ENCODE data around the gene ZNF83. TPM values are rescaled to one million over a fixed set of nuclear protein-coding genes. Genes with fewer than 3 reads are reported as not detected.
"Not testable (repeated sequence)": the region's sequence is repeated elsewhere in the genome, so short reads cannot be mapped to it uniquely, and the experiment has no call there.

The ZNF83 gene
- total and polyA plus RNA-seq, 5 donors from 2014 or later, result 8.3 to 63.7 (median 13.5) TPM

DNA sequence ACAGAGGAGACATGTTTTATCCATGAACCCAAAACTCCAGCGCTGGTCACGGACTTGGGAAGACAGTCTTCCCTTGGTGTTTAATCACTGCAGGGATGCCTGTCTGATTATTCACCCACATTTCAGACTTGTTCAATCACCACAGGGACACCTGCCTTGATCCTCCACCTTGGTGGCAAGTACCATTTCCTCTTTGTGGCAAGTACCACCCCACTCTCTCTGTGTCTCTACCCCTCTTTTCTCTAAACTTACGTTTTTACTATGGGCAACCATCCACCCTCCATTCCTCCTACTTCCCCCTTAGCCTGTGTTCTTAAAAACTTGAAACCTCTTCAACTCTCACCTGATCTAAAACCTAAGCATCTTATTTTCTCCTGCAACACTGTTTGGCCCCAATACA, 16.8 kb downstream of the ZNF83 start:
- H3K4me3 ChIP-seq (ENCODE audit: low read depth, low read length), result no peak overlapping the region
- no peak for DNase-seq
- H3K27ac ChIP-seq (ENCODE audit: insufficient read depth, low read length, poor library complexity, severe bottlenecking), result no peak overlapping the region

DNA sequence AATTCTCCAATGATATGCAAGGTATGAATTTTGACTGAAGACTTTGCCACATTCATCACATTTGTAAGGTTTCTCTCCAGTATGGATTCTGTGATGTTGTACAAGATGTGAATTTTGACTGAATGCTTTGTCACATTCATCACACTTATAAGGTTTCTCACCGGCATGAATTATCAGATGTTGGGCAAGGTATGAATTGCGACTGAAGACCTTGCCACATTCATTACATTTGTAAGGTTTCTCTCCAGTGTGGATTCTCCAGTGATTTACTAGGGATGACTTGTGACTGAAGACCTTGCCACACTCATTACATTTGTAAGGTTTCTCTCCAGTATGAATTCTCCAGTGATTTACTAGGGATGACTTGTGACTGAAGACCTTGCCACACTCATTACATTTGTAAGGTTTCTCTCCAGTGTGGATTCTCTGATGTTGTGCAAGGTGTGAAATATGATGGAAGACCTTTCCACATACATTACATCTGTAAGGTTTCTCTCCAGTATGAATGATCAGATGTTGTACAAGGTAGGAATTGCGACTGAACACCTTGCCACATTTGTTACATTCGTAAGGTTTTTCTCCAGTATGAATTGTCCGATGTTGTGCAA, 24.8 kb downstream of the ZNF83 start:
- ATAC-seq (ENCODE audit: low read depth in 2 of 2), result no peak
- Mint-ChIP-seq H3K4me1 (peaks cover 0 to 5% (median 2%) of the 10 kb centered on the region in 4 donors), H3K36me3 (peaks cover 66% of the 10 kb centered on the region), H3K4me3 (no peak overlapping the region), H3K27me3 (no peaks in the 10 kb centered on the region), H3K9me3 (peaks cover 0 to 85% (median 38%) of the 10 kb centered on the region in 7 donors), H3K27ac (no peak overlapping the region)
- Histone ChIP-seq H3K4me1 (ENCODE audit: control insufficient read depth, insufficient read depth, low read length, poor library complexity, severe bottlenecking) (no peaks in the 10 kb centered on the region), H3K27ac (ENCODE audit: insufficient read depth, low read length, poor library complexity, severe bottlenecking) (no peak overlapping the region), H3K36me3 (ENCODE audit: control insufficient read depth, insufficient read depth, low read length) (peaks cover 59% of the 10 kb centered on the region), H3K9me3 (ENCODE audit: control insufficient read depth in 2 of 2, low read length in 2 of 2) (peaks cover 69 to 93% of the 10 kb centered on the region in 2 experiments), H3K4me3 (ENCODE audit: low read depth, low read length) (no peak overlapping the region), H3K27me3 (ENCODE audit: control insufficient read depth, insufficient read depth, low read length) (no peaks in the 10 kb centered on the region)
- no peak for DNase-seq

More for the DNA sequence above, 16.8 kb downstream of the ZNF83 start:
- H3K27ac Mint-ChIP-seq, result peak overlapping the region in 1 of 3 donors; percentile 29
- peaks cover 0 to 24% (median 11%) of the 10 kb centered on the region in 4 donors for H3K4me1 Mint-ChIP-seq
- H3K36me3 ChIP-seq (ENCODE audit: control insufficient read depth, insufficient read depth, low read length), result peaks cover 90% of the 10 kb centered on the region
- H3K9me3 ChIP-seq (ENCODE audit: control insufficient read depth in 2 of 2, low read length in 2 of 2), result peaks cover 51 to 83% of the 10 kb centered on the region in 2 experiments
- peaks cover 0 to 56% (median 18%) of the 10 kb centered on the region in 7 donors for H3K9me3 Mint-ChIP-seq
- peaks cover 23% of the 10 kb centered on the region for H3K36me3 Mint-ChIP-seq
- peak overlapping the region in 1 of 4 donors; percentile 10 for H3K4me3 Mint-ChIP-seq
- H3K27me3 ChIP-seq (ENCODE audit: control insufficient read depth, insufficient read depth, low read length), result no peaks in the 10 kb centered on the region
- no peaks in the 10 kb centered on the region for H3K4me1 ChIP-seq (ENCODE audit: control insufficient read depth, insufficient read depth, low read length, poor library complexity, severe bottlenecking)
- ATAC-seq (ENCODE audit: low read depth in 2 of 2), result no peak
- H3K27me3 Mint-ChIP-seq, result no peaks in the 10 kb centered on the region

DNA sequence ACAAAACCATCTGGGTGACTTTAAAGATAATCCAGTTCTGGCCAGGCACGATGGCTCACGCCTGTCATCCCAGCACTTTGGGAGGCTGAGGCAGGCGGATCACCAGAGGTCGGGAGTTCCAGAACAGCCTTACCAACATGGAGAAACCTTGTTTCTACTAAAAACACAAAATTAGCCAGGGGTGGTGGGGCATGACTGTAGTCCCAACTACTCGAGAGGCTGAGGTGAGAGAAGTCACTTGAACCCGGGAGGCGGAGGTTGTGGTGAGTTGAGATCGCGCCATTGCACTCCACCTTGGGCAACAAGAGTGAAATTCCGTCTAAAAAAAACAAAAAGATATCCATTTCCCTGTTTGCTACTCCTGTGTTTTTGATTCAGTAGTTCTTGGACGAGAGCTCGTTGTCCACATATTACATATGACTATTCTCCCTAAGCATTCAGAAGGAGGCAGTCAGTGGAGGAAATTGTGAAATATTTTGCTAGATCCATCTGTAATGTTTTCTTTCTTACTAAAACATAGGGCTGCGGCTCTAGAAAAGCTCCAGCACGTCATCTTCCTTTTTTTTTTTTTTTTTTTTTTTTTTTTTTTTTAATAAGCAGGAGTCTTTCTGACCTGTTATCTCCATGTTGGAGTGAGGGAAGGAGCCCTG, 34.5 kb downstream of the ZNF83 start:
- peaks cover 5% of the 10 kb centered on the region for H3K36me3 ChIP-seq (ENCODE audit: control insufficient read depth, insufficient read depth, low read length)
- H3K4me1 ChIP-seq (ENCODE audit: control insufficient read depth, insufficient read depth, low read length, poor library complexity, severe bottlenecking), result peaks cover 15% of the 10 kb centered on the region
- Mint-ChIP-seq H3K27ac (no peak overlapping the region), H3K36me3 (peaks cover 26% of the 10 kb centered on the region), H3K4me1 (peaks cover 11 to 34% (median 17%) of the 10 kb centered on the region in 4 donors), H3K4me3 (peak overlapping the region in 3 of 4 donors; percentile 27 to 98 (median 61)), H3K9me3 (peaks cover 0 to 34% (median 8%) of the 10 kb centered on the region in 7 donors), H3K27me3 (no peaks in the 10 kb centered on the region)
- no peak overlapping the region for H3K4me3 ChIP-seq (ENCODE audit: low read depth, low read length)
- DNase-seq, result no peak
- no peaks in the 10 kb centered on the region for H3K27me3 ChIP-seq (ENCODE audit: control insufficient read depth, insufficient read depth, low read length)
- peaks cover 22 to 51% of the 10 kb centered on the region in 2 experiments for H3K9me3 ChIP-seq (ENCODE audit: control insufficient read depth in 2 of 2, low read length in 2 of 2)
- no peak overlapping the region for H3K27ac ChIP-seq (ENCODE audit: insufficient read depth, low read length, poor library complexity, severe bottlenecking)
- ATAC-seq (ENCODE audit: low read depth in 2 of 2), result no peak

DNA sequence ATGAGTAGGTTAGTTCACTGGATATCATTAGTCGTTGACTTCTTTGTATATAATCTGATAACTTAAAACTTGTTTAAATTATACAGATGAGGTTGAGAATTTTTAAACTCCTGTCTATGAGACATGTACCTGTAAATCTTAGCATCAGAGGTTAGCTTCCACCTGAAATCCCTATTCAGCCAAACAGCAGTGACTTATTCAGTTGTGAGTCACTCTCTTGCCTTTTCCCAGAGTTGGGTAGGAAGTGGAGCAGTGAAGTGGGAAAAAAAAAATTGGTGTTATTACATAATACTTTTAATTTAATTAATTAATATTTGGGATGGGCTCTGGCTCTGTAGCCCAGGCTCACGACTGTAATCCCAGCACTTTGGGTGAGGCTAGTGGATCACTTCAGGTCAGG, 35.2 kb downstream of the ZNF83 start:
- Histone ChIP-seq H3K27me3 (ENCODE audit: control insufficient read depth, insufficient read depth, low read length) (no peaks in the 10 kb centered on the region), H3K4me1 (ENCODE audit: control insufficient read depth, insufficient read depth, low read length, poor library complexity, severe bottlenecking) (peaks cover 15% of the 10 kb centered on the region), H3K36me3 (ENCODE audit: control insufficient read depth, insufficient read depth, low read length) (peaks cover 5% of the 10 kb centered on the region), H3K4me3 (ENCODE audit: low read depth, low read length) (no peak overlapping the region), H3K9me3 (ENCODE audit: control insufficient read depth in 2 of 2, low read length in 2 of 2) (peaks cover 20 to 47% of the 10 kb centered on the region in 2 experiments), H3K27ac (ENCODE audit: insufficient read depth, low read length, poor library complexity, severe bottlenecking) (no peak overlapping the region)
- H3K27ac Mint-ChIP-seq, result peak overlapping the region in 1 of 3 donors; percentile 71
- no peaks in the 10 kb centered on the region for H3K27me3 Mint-ChIP-seq
- DNase-seq (no peak), ATAC-seq (ENCODE audit: low read depth in 2 of 2) (no peak)
- H3K4me1 Mint-ChIP-seq, result peaks cover 11 to 34% (median 17%) of the 10 kb centered on the region in 4 donors
- peaks cover 0 to 31% (median 6%) of the 10 kb centered on the region in 7 donors for H3K9me3 Mint-ChIP-seq
- H3K36me3 Mint-ChIP-seq, result peaks cover 24% of the 10 kb centered on the region
- peak overlapping the region; percentile 65 to 98 (median 92) for H3K4me3 Mint-ChIP-seq

DNA sequence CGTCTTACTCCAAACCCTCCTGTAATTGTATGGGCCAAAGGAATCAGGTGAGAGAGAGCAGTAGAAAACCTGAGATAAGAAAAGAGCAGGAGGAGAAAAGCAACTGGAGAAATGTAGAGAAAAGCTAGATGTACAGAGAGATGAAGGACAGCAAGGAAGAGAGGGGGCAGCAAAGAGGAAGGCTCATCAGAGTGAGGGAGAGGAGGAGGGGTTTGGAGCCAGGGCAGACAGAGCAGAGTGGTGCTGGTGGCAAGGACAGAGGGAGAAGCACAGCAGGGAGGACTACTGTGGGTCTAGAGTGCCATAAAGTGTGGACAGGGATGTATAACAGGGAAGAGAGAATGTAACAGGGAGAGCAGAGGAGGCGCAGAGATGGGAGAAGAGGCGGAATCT, 36.2 kb downstream of the ZNF83 start:
- not testable (repeated sequence) for DNase-seq; H3K36me3 ChIP-seq (ENCODE audit: control insufficient read depth, insufficient read depth, low read length); ATAC-seq (ENCODE audit: low read depth in 2 of 2); H3K27me3 ChIP-seq (ENCODE audit: control insufficient read depth, insufficient read depth, low read length); H3K27me3 Mint-ChIP-seq; H3K27ac ChIP-seq (ENCODE audit: insufficient read depth, low read length, poor library complexity, severe bottlenecking)
- Histone ChIP-seq H3K9me3 (ENCODE audit: control insufficient read depth in 2 of 2, low read length in 2 of 2) (peaks cover 20 to 48% of the 10 kb centered on the region in 2 experiments), H3K4me1 (ENCODE audit: control insufficient read depth, insufficient read depth, low read length, poor library complexity, severe bottlenecking) (peaks cover 15% of the 10 kb centered on the region), H3K4me3 (ENCODE audit: low read depth, low read length) (peak overlapping the region; percentile 87)
- Mint-ChIP-seq H3K9me3 (peaks cover 0 to 34% (median 8%) of the 10 kb centered on the region in 7 donors), H3K36me3 (peaks cover 26% of the 10 kb centered on the region), H3K4me3 (peak overlapping the region; percentile 92 to 98 (median 94)), H3K27ac (peak overlapping the region in 2 of 3 donors; percentile 68 to 90), H3K4me1 (peaks cover 11 to 34% (median 16%) of the 10 kb centered on the region in 4 donors)

DNA sequence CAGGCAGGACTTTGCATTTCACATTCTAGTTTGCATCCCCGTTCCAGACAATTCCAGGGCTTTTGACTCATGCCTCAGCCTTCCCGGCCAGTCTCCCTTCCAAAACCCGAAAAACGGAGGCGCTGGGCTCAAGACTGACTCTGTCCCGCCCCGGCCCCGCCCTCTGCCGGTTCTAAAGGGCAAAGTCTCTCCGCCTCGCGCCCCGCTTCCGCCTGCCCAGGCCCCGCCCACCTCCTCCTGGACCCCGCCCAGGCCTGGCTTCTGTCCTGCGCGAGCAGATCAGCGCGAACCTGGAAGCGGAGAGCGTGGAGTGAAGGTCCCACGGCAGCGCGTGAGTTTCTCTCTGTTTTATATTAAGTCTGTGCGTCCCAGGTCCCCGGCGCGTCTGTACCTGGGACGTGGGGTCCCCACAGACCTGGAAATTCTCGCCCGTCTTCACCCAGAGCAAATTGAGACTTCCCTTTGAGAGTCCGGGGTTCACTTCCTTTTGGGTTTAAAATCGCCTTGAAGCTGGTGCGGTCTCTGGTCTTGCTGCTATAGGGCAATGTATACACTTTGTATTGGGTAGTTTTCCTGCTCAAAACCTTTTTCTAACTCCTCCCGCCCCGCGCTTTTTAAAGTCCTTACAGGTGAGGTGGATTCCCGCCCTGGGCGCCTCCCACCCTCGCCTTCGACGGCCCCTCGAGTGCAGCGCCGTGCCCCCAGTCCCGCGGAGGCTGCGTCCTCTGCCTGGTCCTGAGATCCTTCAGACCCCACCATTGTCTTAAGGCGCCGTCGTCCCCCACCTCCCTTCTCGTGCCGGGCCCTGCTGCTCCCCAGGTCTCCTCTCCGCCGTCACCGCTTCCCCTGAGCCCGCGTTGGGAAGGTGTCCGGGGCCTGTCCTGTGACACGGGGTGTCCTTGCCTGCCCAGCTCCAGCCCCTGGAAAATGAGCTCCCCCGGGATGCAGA, 36.9 kb downstream of the ZNF83 start:
- H3K4me1 Mint-ChIP-seq, result peaks cover 11 to 34% (median 15%) of the 10 kb centered on the region in 4 donors
- no peaks in the 10 kb centered on the region for H3K27me3 Mint-ChIP-seq
- Histone ChIP-seq H3K4me1 (ENCODE audit: control insufficient read depth, insufficient read depth, low read length, poor library complexity, severe bottlenecking) (peaks cover 15% of the 10 kb centered on the region), H3K36me3 (ENCODE audit: control insufficient read depth, insufficient read depth, low read length) (no peaks in the 10 kb centered on the region), H3K27ac (ENCODE audit: insufficient read depth, low read length, poor library complexity, severe bottlenecking) (peak overlapping the region; percentile 60), H3K9me3 (ENCODE audit: control insufficient read depth in 2 of 2, low read length in 2 of 2) (peaks cover 19 to 48% of the 10 kb centered on the region in 2 experiments), H3K27me3 (ENCODE audit: control insufficient read depth, insufficient read depth, low read length) (no peaks in the 10 kb centered on the region), H3K4me3 (ENCODE audit: low read depth, low read length) (peak overlapping the region; percentile 87)
- ATAC-seq (ENCODE audit: low read depth in 2 of 2), result peak; percentile 99
- H3K27ac Mint-ChIP-seq, result peak overlapping the region; percentile 68 to 90 (median 84)
- DNase-seq, result peak; percentile 84 to 93 (median 88)
- peaks cover 0 to 34% (median 10%) of the 10 kb centered on the region in 7 donors for H3K9me3 Mint-ChIP-seq
- peaks cover 28% of the 10 kb centered on the region for H3K36me3 Mint-ChIP-seq
- H3K4me3 Mint-ChIP-seq, result peak overlapping the region; percentile 92 to 98 (median 94)

DNA sequence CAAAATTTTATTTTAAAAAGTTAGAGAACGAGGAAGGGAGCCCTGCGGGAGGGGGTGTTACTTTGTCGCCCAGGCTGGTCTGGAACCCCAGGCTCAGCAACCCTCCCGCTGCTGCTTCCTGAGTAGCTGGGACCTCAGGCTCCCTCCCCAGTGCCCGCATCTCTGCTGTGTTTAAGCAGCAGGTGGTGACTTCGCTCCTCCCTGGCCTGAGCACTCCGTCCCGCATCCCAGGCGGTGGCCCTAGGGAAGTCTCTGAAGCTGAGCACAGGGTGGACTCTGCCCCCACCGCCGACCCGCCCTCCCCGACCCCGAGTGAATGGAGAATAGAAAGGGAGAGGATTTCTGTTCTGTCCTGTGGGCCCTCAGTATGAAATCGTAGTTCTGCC, 37.5 kb downstream of the ZNF83 start:
- Histone ChIP-seq H3K9me3 (ENCODE audit: control insufficient read depth in 2 of 2, low read length in 2 of 2) (peaks cover 20 to 48% of the 10 kb centered on the region in 2 experiments), H3K36me3 (ENCODE audit: control insufficient read depth, insufficient read depth, low read length) (no peaks in the 10 kb centered on the region), H3K27me3 (ENCODE audit: control insufficient read depth, insufficient read depth, low read length) (no peaks in the 10 kb centered on the region), H3K4me1 (ENCODE audit: control insufficient read depth, insufficient read depth, low read length, poor library complexity, severe bottlenecking) (peaks cover 15% of the 10 kb centered on the region), H3K4me3 (ENCODE audit: low read depth, low read length) (peak overlapping the region; percentile 69), H3K27ac (ENCODE audit: insufficient read depth, low read length, poor library complexity, severe bottlenecking) (peak overlapping the region; percentile 60)
- peaks cover 0 to 33% (median 12%) of the 10 kb centered on the region in 7 donors for H3K9me3 Mint-ChIP-seq
- H3K36me3 Mint-ChIP-seq, result peaks cover 31% of the 10 kb centered on the region
- peaks cover 9 to 34% (median 15%) of the 10 kb centered on the region in 4 donors for H3K4me1 Mint-ChIP-seq
- ATAC-seq (ENCODE audit: low read depth in 2 of 2), result peak; percentile 6 to 13
- no peak for DNase-seq
- H3K27me3 Mint-ChIP-seq, result no peaks in the 10 kb centered on the region
- H3K4me3 Mint-ChIP-seq, result peak overlapping the region; percentile 92 to 98 (median 94)
- peak overlapping the region; percentile 32 to 86 (median 68) for H3K27ac Mint-ChIP-seq

Measured in CD4-positive, CD25-positive, alpha-beta regulatory T cell (primary cell).